GM12878 (cell line): ENCODE data around the gene SNRNP35. TPM values are rescaled to one million over a fixed set of nuclear protein-coding genes. Genes with fewer than 3 reads are reported as not detected.

ENCODE experiments used
- ATAC-seq: fragments of 200-7000 bp; cut with Tn5 transposase; 3 replicates; pipeline ENCODE4 v1.9.1; 2020; ENCODE audit warnings: mild to moderate bottlenecking, moderate library complexity
- BruUV-seq: library from RNA; stranded (reverse); fragments of 400-500 nt; replicated peaks from 2 replicates; lab custom pipeline; 2021; lab: Mats Ljungman, UMichigan
- CTCF ChIA-PET: fragments of 300-600 bp; sonication (Branson Sonifier 250); formaldehyde crosslinking; extraction: SDS; loops from one replicate; lab custom pipeline; 2021; ENCODE audit warnings: inconsistent platforms; lab: Yijun Ruan, JAX
- POLR2A ChIA-PET: fragments of 350-600 bp; formaldehyde crosslinking; extraction: SDS; loops from one replicate; lab custom pipeline; 2021; ENCODE audit warnings: inconsistent platforms; lab: Charles Lee
- RAD21 ChIA-PET: fragments of 300-600 bp; sonication (Branson Sonifier 250); formaldehyde crosslinking; loops from one replicate; lab custom pipeline; 2023; ENCODE audit warnings: antibody characterized with exemption; ENCODE audit not compliant: unreplicated experiment; lab: Charles Lee
- SMC1A ChIA-PET: fragments of 300-600 bp; sonication (Branson Sonifier 250); formaldehyde crosslinking; loops from one replicate; lab custom pipeline; 2023; ENCODE audit not compliant: unreplicated experiment, uncharacterized antibody; lab: Charles Lee
- DNase-seq: peaks from one replicate; pipeline ENCODE4 v3.0.0-alpha.2; 2011; ENCODE audit warnings: low read depth, low spot score
- FAIRE-seq: peaks from 3 replicates; lab custom pipeline; 2011; peaks lifted over from hg19 to GRCh38; lab: Jason Lieb, UNC
- H2AFZ ChIP-seq: 2 replicates; pipeline ENCODE4 v1.6.0; 2011; ENCODE audit warnings: low read depth, low read length, control low read depth; ENCODE audit not compliant: control insufficient read depth
- H3K27ac ChIP-seq: 2 replicates; pipeline ENCODE4 v1.5.1; 2011; ENCODE audit warnings: control low read depth; ENCODE audit not compliant: control insufficient read depth, insufficient read depth
- H3K27me3 ChIP-seq, 2 experiments: replicated peaks in 1 of 2; 2 replicates each; pipeline versions ENCODE4 v1.6.0 to v1.6.1; 2011; ENCODE audit warnings: low read length in 1 of 2; ENCODE audit not compliant: control insufficient read depth in 2 of 2, insufficient read depth in 2 of 2
- H3K36me3 ChIP-seq, 2 experiments: 2 replicates each; pipeline ENCODE4 v1.5.1; 2011; ENCODE audit warnings: low read length in 1 of 2; ENCODE audit not compliant: control insufficient read depth in 2 of 2, insufficient read depth in 2 of 2
- H3K4me1 ChIP-seq: 2 replicates; pipeline ENCODE4 v1.6.1; 2011; ENCODE audit warnings: mild to moderate bottlenecking, low read length, moderate library complexity, mixed read lengths; ENCODE audit not compliant: control insufficient read depth, insufficient read depth
- H3K4me2 ChIP-seq: 2 replicates; pipeline ENCODE4 v1.6.0; 2011; ENCODE audit warnings: control low read depth; ENCODE audit not compliant: control insufficient read depth, insufficient read depth
- H3K4me3 ChIP-seq: fragments of 200-600 bp; sonication (generic); 2 replicates; pipeline ENCODE4 v1.5.1; 2016
- H3K79me2 ChIP-seq: 2 replicates; pipeline ENCODE4 v1.6.0; 2011; ENCODE audit warnings: low read length; ENCODE audit not compliant: control insufficient read depth, insufficient read depth
- H3K9ac ChIP-seq: 2 replicates; pipeline ENCODE4 v1.8.0; 2011; ENCODE audit warnings: low read length, control low read depth, mixed read lengths; ENCODE audit not compliant: control insufficient read depth, insufficient read depth
- H3K9me3 ChIP-seq: replicated peaks from 3 replicates; pipeline ENCODE4 v1.5.1; 2011; ENCODE audit warnings: mild to moderate bottlenecking, low read length; ENCODE audit not compliant: control insufficient read depth, insufficient read depth
- H4K20me1 ChIP-seq: 2 replicates; pipeline ENCODE4 v1.6.0; 2011; ENCODE audit not compliant: control insufficient read depth, insufficient read depth
- EED ChIP-seq: sonication (generic); IDR thresholded peaks from 2 replicates; pipeline ENCODE4 v1.6.1; 2016; ENCODE audit warnings: antibody characterized with exemption, low read depth
- ETV6 ChIP-seq, 2 experiments: fragments of 450-650 bp in 1 of 2; IDR thresholded peaks in 1 of 2; conservative IDR thresholded peaks in 1 of 2; 2 replicates each; pipeline ENCODE4 v1.6.1; 2014; ENCODE audit warnings: antibody characterized with exemption in 1 of 2, borderline replicate concordance in 1 of 2, low read depth in 1 of 2, mild to moderate bottlenecking in 1 of 2, moderate library complexity in 1 of 2
- IKZF2 ChIP-seq, 2 experiments: fragments of 450-650 bp; IDR thresholded peaks; 2 replicates each; pipeline ENCODE4 v1.6.1; 2017; ENCODE audit warnings: mild to moderate bottlenecking in 2 of 2, moderate library complexity in 2 of 2
- MLLT1 ChIP-seq: fragments of 450-650 bp; IDR thresholded peaks from 2 replicates; pipeline ENCODE4 v1.6.1; 2016; ENCODE audit warnings: mild to moderate bottlenecking
- NFYB ChIP-seq: IDR thresholded peaks from 2 replicates; pipeline ENCODE4 v1.6.1; 2011; ENCODE audit warnings: low read depth, mild to moderate bottlenecking, low read length, improper control_type of control experiment, moderate library complexity; ENCODE audit not compliant: insufficient read depth
- PKNOX1 ChIP-seq: fragments of 450-650 bp; IDR thresholded peaks from 2 replicates; pipeline ENCODE4 v1.6.1; 2016; ENCODE audit warnings: mild to moderate bottlenecking
- SPI1 ChIP-seq: IDR thresholded peaks from 2 replicates; pipeline ENCODE4 v1.6.1; 2011; ENCODE audit warnings: low read depth, mild to moderate bottlenecking, low read length, moderate library complexity, borderline replicate concordance; ENCODE audit not compliant: insufficient read depth
- ZNF207 ChIP-seq: fragments of 450-650 bp; IDR thresholded peaks from 2 replicates; pipeline ENCODE4 v1.6.1; 2014; ENCODE audit warnings: antibody characterized with exemption, mild to moderate bottlenecking, borderline replicate concordance
- WGBS: methylation state at CpG from one replicate; pipeline ENCODE4 v1.1.6; 2016; ENCODE audit warnings: low lambda C conversion rate; ENCODE audit not compliant: insufficient replicate concordance, insufficient coverage; ENCODE audit errors: missing lambda C conversion rate; 5-methylcytosine and 5-hydroxymethylcytosine counted together
- in situ Hi-C: fragments of 300-500 bp; cut with MboI; formaldehyde crosslinking; loops from 9 replicates; pipeline ENCODE4 v1.14.3; 2018; ENCODE audit warnings: mixed read lengths
- intact Hi-C: fragments of 100-400 bp; cut with micrococcal nuclease; formaldehyde crosslinking; loops from one replicate; pipeline ENCODE4 v1.14.2; 2022; ENCODE audit not compliant: unreplicated experiment
- polyA plus RNA-seq, 11 experiments: library from polyadenylated mRNA; depleted of rRNA in 4 of 11; unstranded in 6 of 11; stranded (reverse) in 5 of 11; fragments of >200 nt; fragmentation: Nextera tagmentation in 4 of 11; fragmentation: Illumina TruSeq in 1 of 11; extraction: Ambion mirVana in 4 of 11; extraction: Trizol in 1 of 11; gene quantifications; 1 replicate in 1 of 11; 2 replicates in 10 of 11; pipeline versions ENCODE4 v1.2.1 to v1.2.3, GENCODE V29; 2011 to 2016; ENCODE audit warnings: inconsistent platforms in 2 of 11, missing spikeins in 2 of 11, low read depth in 1 of 11
- total RNA-seq, 4 experiments: library from RNA; depleted of rRNA in 3 of 4; stranded (reverse); fragments of >200 nt in 3 of 4; fragmentation: Illumina TruSeq in 1 of 4; extraction: Trizol in 1 of 4; gene quantifications; 2 replicates each; pipeline versions ENCODE4 v1.2.1 to v1.2.3, GENCODE V29; 2013 to 2021

SNRNP35 gene
- total and polyA plus RNA-seq, 10 of the 15 experiments (the other 5 are each of a cell fraction or from before 2014, with no cell fraction given), result 21.6 to 49.6 (median 29.0) TPM

GRCh38 chr12:123431951-123432817 lies 25.8 kb upstream of the SNRNP35 start (continued):
- TF ChIP-seq ETV6 (conservative IDR thresholded peaks at IDR 0.05 in 1 of 2, IDR thresholded peaks at IDR 0.05 in 1 of 2; ENCODE audit: borderline replicate concordance in 1 of 2, low read depth in 1 of 2), result peak in 1 of 2 experiments; percentile 30; a peak in 1 of 4 replicates
- TF ChIP-seq IKZF2 (IDR thresholded peaks at IDR 0.05), result peak; percentile 60 to 72
- TF ChIP-seq SPI1, result peak; percentile 45; the same call in 1 of the 2 replicates
- peak; percentile 79 for TF ChIP-seq EED
- TF ChIP-seq ZNF207, result 0 out of 2 replicates have a peak, but pooled peaks have one; percentile 17

DNA sequence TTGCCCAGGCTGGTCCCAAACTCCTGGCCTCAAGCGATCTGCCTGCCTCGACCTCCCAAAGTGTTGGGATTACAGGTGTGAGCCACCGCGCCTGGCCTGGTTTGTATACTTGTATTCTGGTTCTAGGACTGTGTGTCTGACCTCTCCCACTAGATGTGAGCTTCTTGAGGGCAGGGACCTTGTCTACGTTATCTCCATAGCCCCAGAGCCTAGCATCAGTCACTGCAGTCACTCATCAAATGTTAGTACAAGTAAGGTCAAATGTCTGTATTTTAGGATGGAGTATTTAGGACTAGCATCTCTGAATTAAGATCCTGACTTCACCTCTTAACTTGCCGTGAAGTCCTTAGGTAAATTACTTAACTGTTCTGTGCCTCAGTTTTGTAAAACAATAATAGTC lies 24.3 kb upstream of the SNRNP35 start:
- Histone ChIP-seq H3K4me2 (peak overlapping the region; percentile 96), H4K20me1 (no peaks in the 10 kb centered on the region), H3K27me3 (no peaks in the 10 kb centered on the region), H3K79me2 (peaks cover 77% of the 10 kb centered on the region), H3K4me3 (peak overlapping the region; percentile 82), H3K4me1 (peaks cover 16% of the 10 kb centered on the region), H3K36me3 (peaks cover 3 to 20% of the 10 kb centered on the region in 2 experiments), H2AFZ (no peak overlapping the region), H3K9ac (peak overlapping the region; percentile 89), H3K27ac (peak overlapping the region; percentile 95), H3K9me3 (peaks cover 2% of the 10 kb centered on the region; the same call in 2 of the 3 replicates)
- RAD21 ChIA-PET, result interaction anchor here (1.0 to 7.1 kb wide), 7 partner anchors 8 to 150 kb away, joined by 3 to 48 read pairs (median 4); partner anchors contain the start of genes KMT5A, SBNO1 and SNRNP35
- FAIRE-seq (no peak), DNase-seq (no peak), ATAC-seq (peak; percentile 4; the same call in 1 of the 3 replicates)
- SMC1A ChIA-PET, result interaction anchor here (1.1 to 4.9 kb wide), 5 partner anchors 10 to 68 kb away, joined by 3 to 48 read pairs (median 9); partner anchors contain the start of genes KMT5A, SBNO1 and SNRNP35
- CTCF ChIA-PET, result interaction anchor here (1.0 to 1.9 kb wide), 6 partner anchors 9 to 279 kb away, joined by 3 to 8 read pairs (median 3); partner anchors contain the start of genes SBNO1 and SNRNP35
- POLR2A ChIA-PET, result interaction anchor here (0.6 to 3.8 kb wide), 14 partner anchors 9 to 542 kb away, joined by 3 to 17 read pairs (median 4); partner anchors contain the start of genes KMT5A and SNRNP35
- no TSS peak for BruUV-seq
- TF ChIP-seq IKZF2 (IDR thresholded peaks at IDR 0.05), result no peak
- TF ChIP-seq PKNOX1, result peak; percentile 25; the same call in 1 of the 2 replicates
- TF ChIP-seq NFYB, result no peak
- TF ChIP-seq MLLT1, result peak; percentile 17; the same call in 1 of the 2 replicates
- 71% methylated on average over 6 of the region's 6 CpGs for whole genome bisulfite sequencing
- in situ Hi-C loops, result loop anchor here (25.0 kb wide), 1 partner anchor 1479 kb away; the partner anchor contains the start of gene UBC
- intact Hi-C loops, result loop anchor here (2.0 to 10.0 kb wide), 4 partner anchors 25 to 1341 kb away; partner anchors contain the start of genes SNRNP35 and TMED2
